Measurements from ENCODE around the gene TMEM181. TPM values are rescaled to one million over a fixed set of nuclear protein-coding genes. Genes with fewer than 3 reads are reported as not detected.
A peak's percentile ranks its signal among the peaks of the same experiment; 100 is the strongest.

The TMEM181 gene
- total and polyA plus RNA-seq, 4 donors, result 6.4 to 15.6 (median 12.6) TPM

DNA sequence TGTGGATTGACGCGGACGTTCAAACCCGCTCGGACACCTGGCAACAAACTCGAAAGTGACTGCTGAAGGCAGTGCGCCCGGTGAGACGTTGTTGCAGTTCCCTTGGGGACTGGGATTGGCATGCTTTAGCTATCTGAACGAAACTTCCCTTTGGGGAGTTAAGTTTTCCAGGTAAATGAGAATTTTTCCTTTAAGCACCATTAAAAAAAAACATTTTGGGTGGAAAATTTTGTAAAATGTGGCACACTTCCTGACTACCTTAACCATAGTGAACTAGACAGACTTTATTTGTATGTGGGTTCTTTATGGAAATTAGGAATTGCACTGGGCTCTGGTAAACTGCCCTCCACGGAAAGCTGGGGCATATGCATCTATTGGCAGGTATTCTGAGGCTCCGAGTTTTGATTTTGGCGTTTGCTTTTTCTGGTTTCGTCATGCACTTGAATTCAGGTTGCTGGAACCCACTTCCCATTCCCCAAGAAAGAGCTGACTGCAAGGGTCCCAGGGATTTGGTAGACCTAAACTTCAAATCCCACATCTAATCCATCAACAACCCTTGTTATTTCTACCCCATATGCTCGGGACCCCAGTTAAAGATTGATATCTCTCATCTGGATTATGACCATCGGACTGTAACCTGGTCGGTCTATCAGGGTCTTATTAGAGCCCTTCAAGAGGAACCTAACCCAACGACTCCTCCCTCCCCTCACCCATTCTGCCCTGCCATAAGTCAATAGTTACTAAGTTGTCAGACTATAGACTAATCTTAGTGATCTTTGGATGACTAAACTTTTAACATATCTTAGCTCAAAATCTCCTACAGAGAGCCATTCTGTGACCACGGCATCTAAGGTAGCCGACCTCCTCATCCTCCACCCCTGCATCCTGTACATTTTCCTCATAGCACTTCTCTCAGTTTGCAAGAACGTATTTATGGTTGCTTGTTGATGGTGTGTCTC lies 85.5 kb downstream of the TMEM181 start:
- Histone ChIP-seq H3K9me3 (ENCODE audit: control insufficient read depth in 4 of 4, low read length in 3 of 4) (no peaks in the 10 kb centered on the region), H3K36me3 (ENCODE audit: control insufficient read depth in 4 of 4, insufficient read depth in 3 of 4, low read depth in 1 of 4, low read length in 3 of 4) (no peaks in the 10 kb centered on the region), H3K27me3 (ENCODE audit: control insufficient read depth in 4 of 4, insufficient read depth in 4 of 4, low read length in 3 of 4) (no peaks in the 10 kb centered on the region), H3K9ac (ENCODE audit: low read depth in 1 of 2, low read length in 2 of 2) (peak overlapping the region in 1 of 2 donors; percentile 87), H3K4me1 (ENCODE audit: control insufficient read depth in 4 of 4, insufficient read depth in 4 of 4, low read length in 3 of 4) (peaks cover 0 to 16% (median 11%) of the 10 kb centered on the region in 4 donors), H3K27ac (ENCODE audit: low read depth in 1 of 2, low read length in 2 of 2) (peak overlapping the region; percentile 88 to 98), H3K4me3 (ENCODE audit: low read depth in 1 of 3, low read length in 3 of 3) (peak overlapping the region; percentile 68 to 98 (median 94))
- TF ChIP-seq RXRA (IDR thresholded peaks at IDR 0.05) (no peak), SP1 (IDR thresholded peaks at IDR 0.05) (peak; percentile 7), GABPA (IDR thresholded peaks at IDR 0.05 in 1 of 2, conservative IDR thresholded peaks at IDR 0.05 in 1 of 2) (peak in 1 of 2 donors; percentile 0), RAD21 (IDR thresholded peaks at IDR 0.05) (peak in 1 of 2 donors; percentile 3), NR2F2 (IDR thresholded peaks at IDR 0.05) (peak; percentile 4), FOXA2 (IDR thresholded peaks at IDR 0.05) (no peak), FOXA1 (IDR thresholded peaks at IDR 0.05) (no peak)
- DNase-seq (ENCODE audit: low spot score), result peak; percentile 28
- 29% methylated on average over 21 of the region's 21 CpGs for WGBS

DNA sequence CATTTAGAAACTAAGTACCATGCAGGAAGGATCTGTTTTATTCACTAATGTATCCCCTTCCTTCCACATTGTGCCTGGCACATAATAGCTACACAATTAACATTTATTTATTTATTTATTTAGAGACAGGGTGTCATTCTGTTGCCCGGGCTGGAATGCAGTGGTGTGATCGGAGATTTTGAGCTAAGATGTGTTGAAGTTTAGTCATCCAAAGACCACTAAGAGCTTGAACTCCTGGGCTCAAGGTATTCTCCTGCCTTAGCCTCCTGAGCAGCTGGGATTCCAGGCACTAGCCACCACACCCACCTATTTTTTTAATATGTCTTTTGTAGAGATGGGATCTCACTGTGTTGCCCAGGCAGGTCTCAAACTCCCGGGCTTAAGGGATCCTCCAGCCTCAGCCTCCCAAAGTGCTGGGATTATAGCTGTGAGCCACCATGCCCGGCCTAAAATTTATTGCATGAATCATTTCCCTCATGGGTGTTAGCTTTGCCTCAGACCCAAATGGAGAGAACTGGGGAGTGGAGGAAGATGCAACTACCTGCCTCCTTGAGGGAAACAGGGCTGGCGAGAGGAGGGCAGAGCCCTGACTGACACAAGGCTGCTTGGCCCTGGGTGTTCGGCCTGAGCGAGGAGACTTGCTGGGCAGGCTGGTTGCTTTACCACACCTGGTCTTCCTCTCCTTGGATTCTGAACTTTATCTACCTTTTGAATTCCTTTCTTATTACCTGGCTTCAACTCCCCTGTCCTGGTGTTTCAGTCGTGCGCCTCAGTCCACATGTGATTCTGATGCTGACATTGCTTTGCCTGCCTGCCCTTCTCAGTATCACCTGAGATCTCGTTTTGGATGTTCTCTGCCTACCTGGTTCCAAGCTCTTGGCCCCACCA lies 86.4 kb downstream of the TMEM181 start:
- peaks cover 0 to 16% (median 11%) of the 10 kb centered on the region in 4 donors for H3K4me1 ChIP-seq (ENCODE audit: control insufficient read depth in 4 of 4, insufficient read depth in 4 of 4, low read length in 3 of 4)
- no peak overlapping the region for H3K9ac ChIP-seq (ENCODE audit: low read depth in 1 of 2, low read length in 2 of 2)
- no peaks in the 10 kb centered on the region for H3K9me3 ChIP-seq (ENCODE audit: control insufficient read depth in 4 of 4, low read length in 3 of 4)
- H3K36me3 ChIP-seq (ENCODE audit: control insufficient read depth in 4 of 4, insufficient read depth in 3 of 4, low read depth in 1 of 4, low read length in 3 of 4), result no peaks in the 10 kb centered on the region
- no peaks in the 10 kb centered on the region for H3K27me3 ChIP-seq (ENCODE audit: control insufficient read depth in 4 of 4, insufficient read depth in 4 of 4, low read length in 3 of 4)
- H3K27ac ChIP-seq (ENCODE audit: low read depth in 1 of 2, low read length in 2 of 2), result no peak overlapping the region
- no peak overlapping the region for H3K4me3 ChIP-seq (ENCODE audit: low read depth in 1 of 3, low read length in 3 of 3)
- 89% methylated on average over 10 of the region's 10 CpGs for WGBS
- DNase-seq (ENCODE audit: low spot score), result peak; percentile 22
- TF ChIP-seq RAD21 (IDR thresholded peaks at IDR 0.05) (no peak), HNF4A (conservative IDR thresholded peaks at IDR 0.05) (no peak), GABPA (IDR thresholded peaks at IDR 0.05 in 1 of 2, conservative IDR thresholded peaks at IDR 0.05 in 1 of 2) (no peak), RXRA (IDR thresholded peaks at IDR 0.05) (no peak), JUND (IDR thresholded peaks at IDR 0.05) (no peak), EGR1 (IDR thresholded peaks at IDR 0.05; ENCODE audit: low read depth in 2 of 2) (no peak), FOXA1 (IDR thresholded peaks at IDR 0.05) (no peak), TAF1 (conservative IDR thresholded peaks at IDR 0.05) (no peak), HNF4G (IDR thresholded peaks at IDR 0.05) (no peak), FOXA2 (IDR thresholded peaks at IDR 0.05) (no peak), SP1 (IDR thresholded peaks at IDR 0.05) (no peak), YY1 (IDR thresholded peaks at IDR 0.05) (no peak), NR2F2 (IDR thresholded peaks at IDR 0.05) (no peak)
- TF ChIP-seq, protein P1, sequence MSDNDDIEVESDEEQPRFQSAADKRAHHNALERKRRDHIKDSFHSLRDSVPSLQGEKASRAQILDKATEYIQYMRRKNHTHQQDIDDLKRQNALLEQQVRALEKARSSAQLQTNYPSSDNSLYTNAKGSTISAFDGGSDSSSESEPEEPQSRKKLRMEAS (IDR thresholded peaks at IDR 0.05), result no peak
- TF ChIP-seq, protein P2, sequence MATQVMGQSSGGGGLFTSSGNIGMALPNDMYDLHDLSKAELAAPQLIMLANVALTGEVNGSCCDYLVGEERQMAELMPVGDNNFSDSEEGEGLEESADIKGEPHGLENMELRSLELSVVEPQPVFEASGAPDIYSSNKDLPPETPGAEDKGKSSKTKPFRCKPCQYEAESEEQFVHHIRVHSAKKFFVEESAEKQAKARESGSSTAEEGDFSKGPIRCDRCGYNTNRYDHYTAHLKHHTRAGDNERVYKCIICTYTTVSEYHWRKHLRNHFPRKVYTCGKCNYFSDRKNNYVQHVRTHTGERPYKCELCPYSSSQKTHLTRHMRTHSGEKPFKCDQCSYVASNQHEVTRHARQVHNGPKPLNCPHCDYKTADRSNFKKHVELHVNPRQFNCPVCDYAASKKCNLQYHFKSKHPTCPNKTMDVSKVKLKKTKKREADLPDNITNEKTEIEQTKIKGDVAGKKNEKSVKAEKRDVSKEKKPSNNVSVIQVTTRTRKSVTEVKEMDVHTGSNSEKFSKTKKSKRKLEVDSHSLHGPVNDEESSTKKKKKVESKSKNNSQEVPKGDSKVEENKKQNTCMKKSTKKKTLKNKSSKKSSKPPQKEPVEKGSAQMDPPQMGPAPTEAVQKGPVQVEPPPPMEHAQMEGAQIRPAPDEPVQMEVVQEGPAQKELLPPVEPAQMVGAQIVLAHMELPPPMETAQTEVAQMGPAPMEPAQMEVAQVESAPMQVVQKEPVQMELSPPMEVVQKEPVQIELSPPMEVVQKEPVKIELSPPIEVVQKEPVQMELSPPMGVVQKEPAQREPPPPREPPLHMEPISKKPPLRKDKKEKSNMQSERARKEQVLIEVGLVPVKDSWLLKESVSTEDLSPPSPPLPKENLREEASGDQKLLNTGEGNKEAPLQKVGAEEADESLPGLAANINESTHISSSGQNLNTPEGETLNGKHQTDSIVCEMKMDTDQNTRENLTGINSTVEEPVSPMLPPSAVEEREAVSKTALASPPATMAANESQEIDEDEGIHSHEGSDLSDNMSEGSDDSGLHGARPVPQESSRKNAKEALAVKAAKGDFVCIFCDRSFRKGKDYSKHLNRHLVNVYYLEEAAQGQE (IDR thresholded peaks at IDR 0.05), result no peak
- TF ChIP-seq, protein P3, sequence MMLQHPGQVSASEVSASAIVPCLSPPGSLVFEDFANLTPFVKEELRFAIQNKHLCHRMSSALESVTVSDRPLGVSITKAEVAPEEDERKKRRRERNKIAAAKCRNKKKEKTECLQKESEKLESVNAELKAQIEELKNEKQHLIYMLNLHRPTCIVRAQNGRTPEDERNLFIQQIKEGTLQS (IDR thresholded peaks at IDR 0.05), result no peak
- TF ChIP-seq, protein P4, sequence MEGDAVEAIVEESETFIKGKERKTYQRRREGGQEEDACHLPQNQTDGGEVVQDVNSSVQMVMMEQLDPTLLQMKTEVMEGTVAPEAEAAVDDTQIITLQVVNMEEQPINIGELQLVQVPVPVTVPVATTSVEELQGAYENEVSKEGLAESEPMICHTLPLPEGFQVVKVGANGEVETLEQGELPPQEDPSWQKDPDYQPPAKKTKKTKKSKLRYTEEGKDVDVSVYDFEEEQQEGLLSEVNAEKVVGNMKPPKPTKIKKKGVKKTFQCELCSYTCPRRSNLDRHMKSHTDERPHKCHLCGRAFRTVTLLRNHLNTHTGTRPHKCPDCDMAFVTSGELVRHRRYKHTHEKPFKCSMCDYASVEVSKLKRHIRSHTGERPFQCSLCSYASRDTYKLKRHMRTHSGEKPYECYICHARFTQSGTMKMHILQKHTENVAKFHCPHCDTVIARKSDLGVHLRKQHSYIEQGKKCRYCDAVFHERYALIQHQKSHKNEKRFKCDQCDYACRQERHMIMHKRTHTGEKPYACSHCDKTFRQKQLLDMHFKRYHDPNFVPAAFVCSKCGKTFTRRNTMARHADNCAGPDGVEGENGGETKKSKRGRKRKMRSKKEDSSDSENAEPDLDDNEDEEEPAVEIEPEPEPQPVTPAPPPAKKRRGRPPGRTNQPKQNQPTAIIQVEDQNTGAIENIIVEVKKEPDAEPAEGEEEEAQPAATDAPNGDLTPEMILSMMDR (IDR thresholded peaks at IDR 0.05; ENCODE audit: low read depth, low read length, missing input control), result no peak
- TF ChIP-seq, protein P5, sequence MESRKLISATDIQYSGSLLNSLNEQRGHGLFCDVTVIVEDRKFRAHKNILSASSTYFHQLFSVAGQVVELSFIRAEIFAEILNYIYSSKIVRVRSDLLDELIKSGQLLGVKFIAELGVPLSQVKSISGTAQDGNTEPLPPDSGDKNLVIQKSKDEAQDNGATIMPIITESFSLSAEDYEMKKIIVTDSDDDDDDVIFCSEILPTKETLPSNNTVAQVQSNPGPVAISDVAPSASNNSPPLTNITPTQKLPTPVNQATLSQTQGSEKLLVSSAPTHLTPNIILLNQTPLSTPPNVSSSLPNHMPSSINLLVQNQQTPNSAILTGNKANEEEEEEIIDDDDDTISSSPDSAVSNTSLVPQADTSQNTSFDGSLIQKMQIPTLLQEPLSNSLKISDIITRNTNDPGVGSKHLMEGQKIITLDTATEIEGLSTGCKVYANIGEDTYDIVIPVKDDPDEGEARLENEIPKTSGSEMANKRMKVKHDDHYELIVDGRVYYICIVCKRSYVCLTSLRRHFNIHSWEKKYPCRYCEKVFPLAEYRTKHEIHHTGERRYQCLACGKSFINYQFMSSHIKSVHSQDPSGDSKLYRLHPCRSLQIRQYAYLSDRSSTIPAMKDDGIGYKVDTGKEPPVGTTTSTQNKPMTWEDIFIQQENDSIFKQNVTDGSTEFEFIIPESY (IDR thresholded peaks at IDR 0.05), result no peak

Data from liver (tissue), 9 donors.